HG02763 (cell line): ENCODE data around the gene APIP.
"Not testable (repeated sequence)": the region's sequence is repeated elsewhere in the genome, so short reads cannot be mapped to it uniquely, and the experiment has no call there.

ENCODE experiments used
- ATAC-seq: cut with Tn5 transposase; IDR thresholded peaks from one replicate; pipeline ENCODE4 v1.9.1; 2021; ENCODE audit warnings: mild to moderate bottlenecking, moderate library complexity; ENCODE audit not compliant: unreplicated experiment

The APIP gene

DNA sequence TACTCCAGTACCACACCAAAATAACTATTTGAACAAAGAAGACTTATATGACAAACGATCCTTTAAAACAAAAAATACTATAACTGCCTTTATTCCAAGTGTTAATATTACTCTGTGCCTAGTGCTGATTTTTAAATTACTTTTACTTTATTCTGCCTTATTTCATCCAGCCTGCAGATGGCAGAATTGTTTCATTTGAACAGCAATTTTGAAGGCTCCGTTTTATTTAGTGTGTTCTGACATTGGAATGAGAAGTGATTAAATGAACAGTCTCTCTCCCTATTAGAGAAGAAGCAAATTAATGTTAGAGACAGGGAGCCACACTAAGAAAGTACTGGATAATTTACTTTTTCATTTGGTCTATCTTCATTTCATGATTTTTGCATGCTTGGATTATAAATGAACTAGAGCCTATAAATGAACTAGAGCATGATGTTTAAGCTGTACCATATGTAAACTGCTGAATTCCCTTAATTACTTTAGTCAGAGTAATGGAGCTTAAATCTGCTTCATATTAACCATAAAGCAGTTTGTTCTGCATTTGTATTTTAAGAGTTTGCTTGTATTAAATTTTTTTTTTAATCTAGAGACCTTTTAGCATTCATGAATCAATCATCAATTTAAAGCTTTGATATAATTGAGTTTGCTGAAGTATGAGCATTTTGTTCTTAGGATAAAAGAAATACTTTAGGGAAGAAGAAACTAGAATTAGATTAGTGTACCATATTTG lies 10.1 kb upstream of the APIP start:
- no peak for ATAC-seq

DNA sequence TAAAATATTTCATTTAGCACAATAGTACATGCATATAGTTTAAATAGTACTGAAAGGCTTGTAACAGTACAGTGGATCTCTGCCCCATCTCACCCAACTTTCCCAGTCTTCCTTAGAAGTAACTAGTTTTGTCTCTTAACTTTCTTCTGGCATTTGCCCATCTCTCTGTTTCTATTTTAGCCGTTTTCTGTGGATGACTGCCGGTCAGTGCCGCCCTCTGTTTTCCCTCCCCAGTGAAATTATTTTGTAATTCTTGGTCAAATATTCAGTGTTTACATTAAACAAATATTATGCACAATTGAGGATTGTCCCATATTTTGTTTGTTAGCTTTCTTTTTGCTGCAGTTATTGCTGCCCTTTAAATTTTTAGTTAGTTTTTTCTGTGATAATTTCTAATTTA lies 8.5 kb upstream of the APIP start:
- ATAC-seq, result no peak

DNA sequence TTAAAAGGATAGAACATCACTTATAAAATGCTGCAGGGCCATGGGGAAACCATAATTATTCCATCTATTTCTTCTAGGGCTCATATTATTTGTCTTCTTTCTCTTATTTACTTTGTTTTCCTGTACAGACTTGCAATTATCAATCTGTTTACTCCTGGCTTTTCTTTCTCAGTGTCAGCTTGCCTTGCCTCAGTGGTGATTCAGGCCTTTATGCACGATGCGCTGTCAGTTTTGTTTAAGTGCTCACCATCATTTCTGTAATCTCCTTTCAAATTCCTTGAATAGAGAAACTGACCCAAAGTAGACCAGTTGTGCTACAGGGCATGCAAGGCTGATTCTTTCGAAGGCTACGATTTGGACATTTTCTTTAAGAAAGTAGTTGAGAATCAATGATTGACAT lies 5.0 kb upstream of the APIP start:
- ATAC-seq, result no peak

DNA sequence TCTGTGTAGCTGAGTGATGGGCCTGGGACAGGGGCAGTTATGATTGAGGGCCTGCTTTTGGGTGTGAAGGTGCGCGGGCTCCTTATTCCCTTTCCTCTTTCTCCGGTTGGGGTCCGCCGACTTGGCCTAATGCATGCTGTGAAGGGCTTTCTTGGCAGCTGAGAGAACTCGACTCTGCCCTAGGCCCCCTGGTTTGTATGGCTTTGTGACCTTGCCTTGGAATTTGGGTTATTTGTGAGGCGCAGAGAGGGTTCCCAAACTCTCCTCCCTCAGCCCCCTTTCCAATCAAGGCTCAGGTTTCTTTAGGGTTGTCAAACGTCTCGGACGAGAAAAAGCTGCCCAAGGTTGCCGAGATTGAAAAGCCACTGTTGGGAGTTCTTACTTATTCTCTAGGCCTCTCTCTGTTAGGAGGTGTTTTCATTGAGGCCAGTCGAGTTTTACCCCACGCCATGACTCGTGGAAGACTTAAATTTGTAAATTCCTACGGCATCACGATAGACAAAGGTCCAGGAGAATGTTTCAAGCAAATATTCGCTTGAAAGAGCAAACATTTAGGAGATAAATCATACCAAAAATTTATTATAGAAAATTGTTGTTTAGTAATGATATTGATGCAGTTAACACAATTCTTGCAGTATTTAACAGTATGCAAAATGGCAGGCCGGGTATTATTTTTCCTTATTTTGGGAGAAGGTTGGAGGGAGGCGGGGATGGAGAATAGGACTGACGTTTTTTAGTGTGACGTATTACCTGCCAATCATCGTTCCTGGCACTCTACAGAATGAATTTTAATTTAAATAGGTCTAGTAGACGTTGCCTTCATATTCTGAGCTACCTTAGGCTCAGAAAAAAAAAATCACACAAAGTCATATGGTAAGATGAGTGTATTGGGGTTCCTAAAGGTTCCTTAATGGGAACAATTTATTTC lies 928 bp upstream of the APIP start:
- ATAC-seq, result peak; percentile 11

DNA sequence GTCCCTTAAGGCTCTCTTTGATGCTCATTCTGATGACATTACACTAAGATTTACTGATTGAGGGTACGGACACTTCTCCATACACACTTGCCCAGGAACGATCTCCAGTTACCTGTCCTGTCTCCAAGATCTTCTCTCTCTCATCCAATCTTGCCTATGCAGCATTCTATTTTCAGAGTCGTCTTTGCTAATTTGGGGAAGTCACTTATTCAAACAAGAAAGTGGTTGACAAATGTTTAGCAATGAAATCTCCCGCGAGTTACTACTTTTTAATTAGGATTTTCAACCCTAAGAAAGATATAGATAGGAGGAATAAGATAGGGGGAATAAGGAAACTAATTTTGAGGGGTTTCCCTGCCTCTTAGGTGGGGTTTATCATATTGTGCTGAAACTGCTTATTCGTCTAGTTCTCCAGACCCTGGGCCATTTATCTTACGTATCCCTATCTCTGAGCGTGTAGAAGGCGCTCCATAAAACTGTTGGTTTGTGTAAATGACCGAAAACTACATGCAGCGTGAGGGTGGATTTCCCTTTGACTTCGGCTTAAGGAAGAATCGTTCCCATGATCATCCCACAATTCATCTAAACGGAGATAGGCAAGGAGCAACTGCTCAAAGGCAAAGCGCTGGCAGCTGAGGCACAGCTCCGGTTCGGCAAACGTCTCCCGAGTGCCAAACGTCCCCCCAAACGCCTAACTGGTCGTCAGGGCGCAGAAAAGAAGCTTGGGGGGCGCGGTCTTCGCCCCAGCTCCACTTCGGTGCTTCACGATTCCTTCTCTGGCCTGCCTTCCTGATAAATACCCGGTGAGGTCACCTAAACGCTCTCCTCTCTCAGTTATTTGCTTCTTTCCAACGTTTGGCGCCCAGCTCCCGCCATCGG lies 804 bp downstream of the APIP start:
- peak; percentile 5 for ATAC-seq

DNA sequence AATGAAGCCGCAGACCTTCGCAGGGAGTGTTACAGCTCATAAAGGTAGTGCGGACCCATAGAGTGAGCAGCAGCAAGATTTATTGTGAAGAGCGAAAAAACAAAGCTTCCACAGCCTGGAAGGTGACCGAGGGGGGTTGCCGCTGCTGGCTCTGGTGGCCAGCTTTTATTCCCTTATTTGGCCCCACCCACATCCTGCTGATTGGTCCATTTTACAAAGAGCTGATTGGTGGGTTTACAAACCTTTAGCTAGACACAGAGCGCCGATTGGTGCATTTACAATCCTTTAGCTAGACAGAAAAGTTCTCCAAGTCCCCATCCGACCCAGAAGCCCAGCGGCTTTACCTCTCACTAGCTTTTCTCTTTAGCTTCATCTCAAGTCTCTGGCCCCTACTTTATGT lies 2.6 kb downstream of the APIP start:
- not testable (repeated sequence) for ATAC-seq

DNA sequence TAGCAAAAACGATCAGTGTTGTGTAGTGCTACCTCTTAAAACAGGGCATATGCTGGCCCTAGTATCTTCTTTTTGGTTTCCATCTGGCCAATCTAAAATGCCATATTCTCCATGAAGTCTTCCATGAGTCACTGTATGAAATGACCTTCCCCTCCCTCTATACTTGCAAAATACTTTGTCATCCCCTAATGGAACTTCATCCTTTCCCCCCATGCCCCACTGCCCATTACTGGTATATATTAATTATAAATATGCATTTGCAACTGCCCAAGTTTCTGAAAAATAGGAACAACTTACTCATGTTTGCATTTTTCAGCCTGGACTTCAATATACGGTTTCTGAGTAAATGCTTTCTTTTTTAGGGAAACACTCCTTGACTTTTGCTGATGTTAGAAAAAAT lies 4.5 kb downstream of the APIP start:
- ATAC-seq, result no peak

DNA sequence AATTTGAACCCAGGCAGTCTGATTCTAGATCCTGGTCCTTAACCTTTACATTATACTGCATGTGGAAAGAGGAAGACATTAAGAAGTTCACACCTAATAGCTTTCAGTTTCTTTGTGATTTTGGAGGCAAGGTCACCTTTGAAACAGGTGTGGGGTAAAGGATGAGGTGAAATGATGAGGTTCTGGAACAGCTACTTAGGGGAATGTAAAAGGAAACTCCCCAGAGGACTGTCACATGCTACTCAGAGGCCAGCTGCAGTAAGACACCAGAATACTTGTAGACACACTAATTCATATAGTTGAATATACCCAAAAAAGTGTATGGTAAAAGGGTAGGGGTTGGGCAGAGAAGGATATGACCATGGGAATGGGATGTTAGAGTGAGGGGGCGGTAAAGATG lies 5.4 kb downstream of the APIP start:
- peak; percentile 44 for ATAC-seq

DNA sequence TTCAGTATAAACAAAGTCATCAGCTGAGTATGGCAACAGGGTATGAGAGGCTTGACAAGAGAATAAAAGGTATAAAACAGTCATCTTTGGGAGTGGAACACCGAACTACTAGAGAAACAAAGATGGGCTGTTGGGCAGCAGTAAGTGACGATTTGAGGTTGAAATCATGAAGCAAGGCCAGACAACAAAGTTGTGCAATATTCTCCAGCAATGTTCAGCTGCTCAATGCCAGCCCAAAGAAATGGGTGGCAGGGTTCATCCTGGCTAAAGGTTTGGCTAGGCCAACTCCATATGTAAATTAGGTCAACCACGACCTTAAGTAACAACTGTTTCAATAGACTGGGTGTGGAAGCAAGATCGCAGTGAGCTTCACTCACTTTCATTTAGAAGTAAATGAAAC lies 6.2 kb downstream of the APIP start:
- no peak for ATAC-seq

DNA sequence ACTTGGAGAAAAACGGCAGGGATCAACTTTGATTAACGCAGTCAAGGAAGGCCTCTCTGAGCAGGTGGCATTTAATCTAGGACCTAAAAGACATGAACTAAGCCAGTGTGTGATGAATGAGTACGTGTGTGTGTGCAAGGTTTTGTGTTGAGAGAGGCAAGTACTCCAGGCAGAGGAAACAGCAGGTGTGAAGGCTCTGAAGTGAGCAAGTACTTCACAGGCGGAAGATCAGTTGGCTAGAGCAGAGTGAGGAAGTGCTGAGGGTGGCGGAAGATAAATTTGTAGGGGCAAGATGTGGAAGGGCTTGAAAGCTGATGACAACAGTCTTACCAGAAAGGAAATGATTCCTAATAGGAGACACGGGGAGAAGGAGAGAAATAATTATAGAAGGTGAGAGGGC lies 6.8 kb downstream of the APIP start:
- no peak for ATAC-seq

DNA sequence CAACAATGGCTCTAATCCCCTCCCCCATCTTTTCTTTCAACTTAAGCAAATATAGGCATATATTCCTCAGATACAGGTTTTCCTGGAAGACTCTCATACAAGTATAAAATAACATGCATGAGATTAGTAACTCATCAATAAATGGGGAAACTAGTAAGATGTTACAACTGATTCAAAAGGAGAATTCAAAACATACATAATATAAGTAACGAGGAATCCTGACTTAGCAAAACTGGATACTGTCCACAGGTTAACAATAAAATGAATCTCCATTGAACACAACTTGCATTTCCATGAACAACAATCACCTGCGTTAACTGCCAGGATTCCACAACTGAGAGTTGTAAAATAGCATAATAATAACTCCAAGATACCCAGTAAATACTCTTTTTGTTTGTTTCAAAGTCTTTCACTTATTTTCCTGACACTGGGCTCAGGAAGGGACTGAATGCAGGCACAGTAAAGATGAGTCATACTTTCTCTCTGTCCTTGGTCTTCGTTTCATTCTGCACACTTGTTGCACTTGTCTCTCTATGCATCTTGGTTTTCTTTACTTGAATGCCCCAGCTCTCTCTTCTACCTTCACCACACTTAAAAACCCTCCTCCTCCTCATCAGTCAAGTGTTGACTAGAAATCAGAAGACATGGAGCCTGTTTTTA lies 8.1 kb downstream of the APIP start:
- ATAC-seq, result no peak

DNA sequence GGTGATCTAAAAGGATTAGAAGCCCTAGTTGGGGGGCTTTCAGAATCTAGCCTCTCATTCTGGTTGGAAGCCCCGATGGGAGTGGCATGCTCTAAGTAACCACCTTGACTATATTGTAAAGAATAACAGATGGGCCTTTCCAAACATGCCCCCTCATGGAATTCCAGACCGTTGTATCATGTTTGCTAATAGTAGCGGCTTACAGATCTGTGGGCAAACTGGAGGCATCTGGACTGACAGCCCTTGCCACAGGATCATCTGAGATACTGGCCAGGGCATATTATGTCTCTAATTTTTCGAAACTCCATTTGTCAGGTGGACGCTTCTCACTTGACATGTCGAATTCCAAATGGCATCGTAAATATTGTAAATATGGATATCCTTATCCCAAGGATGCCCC lies 10.5 kb downstream of the APIP start:
- ATAC-seq, result no peak

DNA sequence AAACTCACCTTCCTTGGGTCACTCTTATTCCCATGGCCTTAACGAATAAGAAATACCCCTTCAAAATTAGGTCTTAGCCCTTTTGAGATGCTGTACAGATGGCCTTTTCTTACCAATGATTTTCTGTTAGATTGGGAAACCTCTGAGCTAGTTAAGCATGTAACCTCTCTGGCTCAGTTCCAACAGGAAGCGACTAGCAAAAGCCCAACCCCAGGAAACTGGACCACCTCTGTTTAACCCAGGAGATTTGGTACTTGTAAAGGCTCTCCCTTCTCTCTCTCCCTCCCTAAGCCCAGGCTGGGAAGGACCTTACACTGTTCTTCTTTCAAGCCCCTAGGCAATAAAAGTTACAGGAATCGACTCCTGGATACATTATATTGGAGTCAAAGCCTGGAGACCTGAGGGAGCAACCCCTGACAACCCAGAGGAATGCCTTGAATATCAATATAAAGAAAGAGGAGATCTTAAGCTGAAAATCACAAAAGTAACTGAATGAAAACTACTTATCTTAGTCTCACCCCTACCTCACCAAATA lies 11.7 kb downstream of the APIP start:
- ATAC-seq, result no peak

DNA sequence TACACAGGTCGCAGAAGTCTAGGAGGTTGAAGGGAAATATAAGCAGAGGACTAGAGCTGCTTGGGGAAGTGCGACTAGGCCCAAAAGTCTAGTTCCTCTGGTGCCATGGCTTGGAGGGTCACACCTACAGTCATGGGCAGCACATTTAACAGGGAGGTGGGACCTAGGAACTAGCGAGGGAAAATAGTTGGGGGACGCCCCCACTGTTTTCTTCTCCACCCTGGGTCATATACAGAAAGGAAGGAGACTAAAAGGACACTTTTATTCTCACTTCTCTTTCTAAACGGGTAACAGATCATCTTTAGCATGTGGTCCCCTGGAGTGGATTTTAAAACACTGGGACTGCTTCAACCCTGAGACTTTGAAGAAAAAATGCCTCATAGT lies 16.6 kb downstream of the APIP start:
- ATAC-seq, result no peak

DNA sequence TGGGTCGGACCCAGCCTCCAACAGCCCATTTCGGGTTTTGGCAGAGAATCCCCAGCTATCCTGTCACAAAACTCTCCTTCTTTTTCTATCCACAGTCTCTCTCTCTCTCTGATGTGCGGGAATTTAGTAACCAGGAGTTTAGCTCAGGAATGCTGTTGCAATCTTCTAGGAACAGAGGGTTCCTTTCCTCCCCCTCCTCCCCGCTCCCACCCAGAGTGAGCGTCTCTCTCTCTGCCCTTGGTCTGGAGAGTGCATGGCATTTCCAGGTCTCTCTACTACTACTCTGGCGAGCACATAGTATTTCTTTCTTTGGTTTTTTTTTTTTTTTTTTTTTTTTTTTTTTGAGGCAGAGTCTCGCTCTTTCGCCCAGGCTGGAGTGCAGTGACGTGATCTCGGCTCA lies 17.7 kb downstream of the APIP start:
- ATAC-seq, result no peak

DNA sequence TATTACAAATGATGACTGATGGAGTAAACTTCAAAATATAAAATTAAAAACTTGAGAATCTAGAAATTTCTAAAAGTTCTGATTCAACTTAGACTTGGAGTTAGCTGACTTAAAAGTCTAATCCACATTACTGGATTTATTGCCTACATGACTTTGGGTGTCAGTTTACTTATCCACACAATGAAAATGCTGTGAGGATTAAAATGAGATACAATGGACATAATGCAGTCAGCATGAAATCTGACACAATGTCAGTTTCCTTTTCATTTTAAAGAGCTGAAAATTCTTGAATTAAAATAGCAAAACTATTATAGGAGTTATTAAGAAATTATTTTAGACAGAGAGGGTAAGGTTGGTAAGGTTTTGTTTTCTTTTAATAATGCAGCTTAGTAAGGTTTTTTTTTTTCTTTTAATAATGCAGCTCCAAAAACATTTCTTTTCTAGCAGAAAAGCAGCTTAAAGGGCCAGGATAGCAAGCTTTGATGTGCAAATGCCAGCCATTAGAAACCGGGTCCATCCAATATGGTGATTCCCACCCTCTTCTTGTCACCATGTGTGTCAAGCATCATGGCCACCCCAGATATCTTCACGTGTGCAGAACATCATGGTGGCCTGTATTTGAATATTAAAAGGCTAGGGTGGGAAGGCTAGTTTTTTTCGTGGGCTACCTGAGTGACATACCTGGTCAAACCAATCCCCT lies 18.9 kb downstream of the APIP start:
- ATAC-seq, result no peak

DNA sequence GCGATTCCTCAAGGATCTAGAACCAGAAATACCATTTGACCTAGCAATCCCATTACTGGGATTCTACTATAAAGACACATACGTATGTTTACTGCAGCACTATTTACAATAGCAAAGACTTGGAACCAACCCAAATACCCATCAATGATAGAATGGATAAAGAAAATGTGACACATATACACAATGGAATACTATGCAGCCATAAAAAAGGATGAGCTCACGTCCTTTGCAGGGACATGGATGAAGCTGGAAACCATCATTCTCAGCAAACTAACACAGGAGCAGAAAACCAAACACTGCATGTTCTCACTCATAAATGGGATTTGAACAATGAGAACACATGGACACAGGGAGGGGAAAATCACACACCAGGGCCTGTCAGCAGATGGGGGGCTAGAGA lies 20.0 kb downstream of the APIP start:
- not testable (repeated sequence) for ATAC-seq

DNA sequence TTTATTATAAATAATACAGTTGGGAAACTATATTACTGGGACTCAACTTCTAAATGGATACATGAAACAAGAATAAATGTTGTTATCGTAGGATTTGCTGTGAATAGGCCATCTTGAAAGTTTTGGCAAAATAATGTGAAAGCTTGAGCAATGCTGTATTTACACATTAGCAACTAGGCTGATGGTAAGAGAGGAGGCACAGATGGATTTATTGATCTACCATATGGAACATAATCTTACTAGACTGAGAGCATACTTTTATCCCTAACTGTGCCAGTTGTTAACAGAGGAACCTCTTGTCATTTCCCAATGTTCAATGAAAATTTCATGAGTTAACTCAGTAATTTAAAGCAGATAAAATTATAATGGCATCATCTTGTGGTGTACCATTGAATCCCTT lies 22.8 kb downstream of the APIP start:
- ATAC-seq, result no peak

DNA sequence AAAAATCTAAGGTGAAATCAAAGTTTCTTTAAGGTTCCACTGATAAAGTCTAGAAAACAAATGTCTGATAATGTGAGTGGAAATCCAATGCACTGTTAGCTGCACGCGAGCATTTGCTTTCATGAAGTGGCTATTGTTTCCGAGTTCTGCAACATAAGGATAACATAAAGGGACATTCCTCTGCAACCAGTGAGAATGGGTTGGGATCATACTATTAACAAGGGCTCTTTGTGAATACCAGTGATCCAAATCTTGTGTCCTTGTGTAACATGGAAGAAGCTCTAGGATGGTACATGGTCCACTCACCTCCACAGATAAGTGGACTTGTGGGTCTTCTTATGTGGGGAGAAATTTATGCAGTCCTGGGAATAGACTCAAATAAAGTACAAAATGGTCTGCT lies 24.6 kb downstream of the APIP start:
- ATAC-seq, result no peak

DNA sequence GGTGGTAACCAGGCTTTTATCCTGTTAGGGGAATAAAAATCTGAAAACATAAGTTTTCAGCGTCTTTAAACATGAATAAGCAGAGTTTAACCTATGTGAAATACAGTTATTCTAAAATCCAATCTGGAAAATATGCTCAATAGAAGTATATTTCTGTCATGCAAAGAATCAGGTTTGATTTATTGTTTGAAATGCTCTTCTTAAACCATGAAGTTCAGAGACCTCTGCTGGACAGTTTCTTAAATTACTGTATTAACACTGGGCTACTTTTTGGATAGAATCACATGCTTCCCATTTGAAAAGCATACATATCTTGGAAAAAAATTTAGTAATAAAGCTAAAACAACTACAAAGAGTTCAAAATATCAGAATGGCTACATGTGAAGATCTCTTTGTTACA lies 25.4 kb downstream of the APIP start:
- no peak for ATAC-seq
